ENCODE data around the gene ADAMTS1.

GRCh38 chr21:26814386-26814785 is 30.8 kb downstream of the ADAMTS1 start:
- TF ChIP-seq EZH2phosphoT487 (IDR thresholded peaks at IDR 0.05; ENCODE audit: insufficient read depth, low read depth), result no peak
- no peak for TF ChIP-seq EZH2 (IDR thresholded peaks at IDR 0.05; ENCODE audit: insufficient read depth, poor library complexity, severe bottlenecking)
